ENCODE measurements around the gene PACRG. TPM values are rescaled to one million over a fixed set of nuclear protein-coding genes. Genes with fewer than 3 reads are reported as not detected.

Gene PACRG
- total RNA-seq, 2 experiments from 2014 or later = 0.66 to 0.81 TPM

GRCh38 chr6:163226181-163226835 lies 498.5 kb downstream of the PACRG start:
- Histone ChIP-seq H3K4me3 (ENCODE audit: low read length) (no peak overlapping the region), H3K27ac (ENCODE audit: low read depth in 1 of 2, low read length in 2 of 2) (no peak overlapping the region), H3K36me3 (ENCODE audit: insufficient read depth, low read length) (no peaks in the 10 kb centered on the region), H3K27me3 (ENCODE audit: control insufficient read depth in 1 of 2, insufficient read depth in 2 of 2, low read length in 2 of 2) (peaks cover 0 to 3% of the 10 kb centered on the region in 2 experiments), H3K4me1 (ENCODE audit: insufficient read depth, low read length) (no peaks in the 10 kb centered on the region), H3K9me3 (ENCODE audit: control insufficient read depth in 1 of 2, insufficient read depth in 1 of 2, low read length in 2 of 2) (no peaks in the 10 kb centered on the region)
- intact Hi-C loops (cut with DNase I, micrococcal nuclease) = no loop called here
- H3K4me3 Mint-ChIP-seq = no peak overlapping the region
- no peaks in the 10 kb centered on the region for H3K36me3 Mint-ChIP-seq (ENCODE audit: low read depth)
- POLR2A ChIA-PET = no interaction called here
- CTCF ChIA-PET = no interaction called here
- H3K27me3 Mint-ChIP-seq = peaks cover under 1% of the 10 kb centered on the region
- no peaks in the 10 kb centered on the region for H3K4me1 Mint-ChIP-seq (ENCODE audit: low read depth)
- no peak for TF ChIP-seq CTCF (IDR thresholded peaks at IDR 0.05)
- DNase-seq = no peak
- ATAC-seq (ENCODE audit: poor library complexity) = no peak
- H3K27ac Mint-ChIP-seq = no peak overlapping the region
- H3K9me3 Mint-ChIP-seq = peaks cover 2% of the 10 kb centered on the region

GRCh38 chr6:163226836-163227485 lies 499.2 kb downstream of the PACRG start:
- no peak overlapping the region for H3K27ac Mint-ChIP-seq
- no peak overlapping the region for H3K4me3 ChIP-seq (ENCODE audit: low read length)
- no peak for ATAC-seq (ENCODE audit: poor library complexity)
- H3K9me3 ChIP-seq (ENCODE audit: control insufficient read depth in 1 of 2, insufficient read depth in 1 of 2, low read length in 2 of 2) = no peaks in the 10 kb centered on the region
- DNase-seq = no peak
- no peak overlapping the region for H3K4me3 Mint-ChIP-seq
- H3K9me3 Mint-ChIP-seq = peaks cover 2% of the 10 kb centered on the region
- H3K27ac ChIP-seq (ENCODE audit: low read depth in 1 of 2, low read length in 2 of 2) = no peak overlapping the region
- intact Hi-C loops (cut with DNase I, micrococcal nuclease) = no loop called here
- H3K4me1 Mint-ChIP-seq (ENCODE audit: low read depth) = no peaks in the 10 kb centered on the region
- H3K27me3 Mint-ChIP-seq = no peaks in the 10 kb centered on the region
- TF ChIP-seq CTCF (IDR thresholded peaks at IDR 0.05) = no peak
- POLR2A ChIA-PET = no interaction called here
- H3K36me3 Mint-ChIP-seq (ENCODE audit: low read depth) = no peaks in the 10 kb centered on the region
- CTCF ChIA-PET = no interaction called here
- H3K36me3 ChIP-seq (ENCODE audit: insufficient read depth, low read length) = no peaks in the 10 kb centered on the region
- no peaks in the 10 kb centered on the region for H3K4me1 ChIP-seq (ENCODE audit: insufficient read depth, low read length)
- H3K27me3 ChIP-seq (ENCODE audit: control insufficient read depth in 1 of 2, insufficient read depth in 2 of 2, low read length in 2 of 2) = no peaks in the 10 kb centered on the region

GRCh38 chr6:163228041-163228440 lies 500.3 kb downstream of the PACRG start:
- no peak overlapping the region for H3K4me3 Mint-ChIP-seq
- no peak for TF ChIP-seq CTCF (IDR thresholded peaks at IDR 0.05)

More at GRCh38 chr6:163228041-163228440, 500.3 kb downstream of the PACRG start:
- ATAC-seq (ENCODE audit: poor library complexity) (no peak), DNase-seq (no peak)
- ChIA-PET POLR2A (no interaction called here), CTCF (no interaction called here)
- no peaks in the 10 kb centered on the region for H3K36me3 Mint-ChIP-seq (ENCODE audit: low read depth)
- H3K9me3 ChIP-seq (ENCODE audit: control insufficient read depth in 1 of 2, insufficient read depth in 1 of 2, low read length in 2 of 2) = no peaks in the 10 kb centered on the region
- H3K27ac ChIP-seq (ENCODE audit: low read depth in 1 of 2, low read length in 2 of 2) = no peak overlapping the region
- no peaks in the 10 kb centered on the region for H3K36me3 ChIP-seq (ENCODE audit: insufficient read depth, low read length)
- no peak overlapping the region for H3K27ac Mint-ChIP-seq
- no peaks in the 10 kb centered on the region for H3K27me3 Mint-ChIP-seq
- H3K4me1 Mint-ChIP-seq (ENCODE audit: low read depth) = no peaks in the 10 kb centered on the region
- H3K9me3 Mint-ChIP-seq = peaks cover 2% of the 10 kb centered on the region
- no peaks in the 10 kb centered on the region for H3K4me1 ChIP-seq (ENCODE audit: insufficient read depth, low read length)
- no peak overlapping the region for H3K4me3 ChIP-seq (ENCODE audit: low read length)
- intact Hi-C loops (cut with DNase I, micrococcal nuclease) = no loop called here
- H3K27me3 ChIP-seq (ENCODE audit: control insufficient read depth in 1 of 2, insufficient read depth in 2 of 2, low read length in 2 of 2) = no peaks in the 10 kb centered on the region
